H9 (cell line): ENCODE results near the gene GARIN1A. TPM values are rescaled to one million over a fixed set of nuclear protein-coding genes. Genes with fewer than 3 reads are reported as not detected.
A peak's percentile ranks its signal among the peaks of the same experiment; 100 is the strongest.

Source experiments
- DNase-seq: peaks from one replicate; pipeline ENCODE4 v3.0.0-alpha.2; 2017
- H2AFZ ChIP-seq: one replicate; pipeline ENCODE4 v1.6.1; 2013; ENCODE audit warnings: mild to moderate bottlenecking, low read length, control low read depth, moderate library complexity
- H2AK5ac ChIP-seq: 2 replicates; pipeline ENCODE4 v1.6.1; 2013; ENCODE audit warnings: low read length, control low read depth, mixed read lengths; ENCODE audit not compliant: insufficient read length
- H2BK120ac ChIP-seq: one replicate; pipeline ENCODE4 v1.6.1; 2013; ENCODE audit warnings: low read depth, mild to moderate bottlenecking, low read length, control low read depth, inconsistent platforms; ENCODE audit not compliant: poor library complexity, severe bottlenecking
- H2BK12ac ChIP-seq: 2 replicates; pipeline ENCODE4 v1.6.1; 2013; ENCODE audit warnings: low read length, control low read depth, mixed read lengths, low read depth; ENCODE audit not compliant: insufficient read length
- H2BK15ac ChIP-seq: 2 replicates; pipeline ENCODE4 v1.6.1; 2013; ENCODE audit warnings: low read depth, low read length, control low read depth
- H2BK20ac ChIP-seq: one replicate; pipeline ENCODE4 v1.6.1; 2013; ENCODE audit warnings: low read depth, mild to moderate bottlenecking, low read length, control low read depth, inconsistent platforms; ENCODE audit not compliant: poor library complexity, severe bottlenecking
- H2BK5ac ChIP-seq: 2 replicates; pipeline ENCODE4 v1.6.1; 2013; ENCODE audit warnings: low read length, control low read depth, mixed read lengths; ENCODE audit not compliant: insufficient read length
- H3K14ac ChIP-seq: 2 replicates; pipeline ENCODE4 v1.6.1; 2013; ENCODE audit warnings: low read length, control low read depth; ENCODE audit not compliant: insufficient read depth
- H3K18ac ChIP-seq: 2 replicates; pipeline ENCODE4 v1.6.1; 2013; ENCODE audit warnings: low read depth, mild to moderate bottlenecking, mixed read lengths, low read length, control low read depth; ENCODE audit not compliant: insufficient read length
- H3K23ac ChIP-seq: 2 replicates; pipeline ENCODE4 v1.6.1; 2013; ENCODE audit warnings: low read length, control low read depth, mixed read lengths, low read depth; ENCODE audit not compliant: insufficient read length
- H3K23me2 ChIP-seq: 2 replicates; pipeline ENCODE4 v1.6.1; 2013; ENCODE audit warnings: low read depth, mild to moderate bottlenecking, mixed read lengths, low read length, control low read depth; ENCODE audit not compliant: insufficient read length, poor library complexity, severe bottlenecking
- H3K27ac ChIP-seq: 2 replicates; pipeline ENCODE4 v1.5.1; 2013; ENCODE audit warnings: low read length, control low read depth, mixed read lengths, low read depth; ENCODE audit not compliant: insufficient read length
- H3K27me3 ChIP-seq: 2 replicates; pipeline ENCODE4 v1.6.1; 2013; ENCODE audit warnings: low read length, control low read depth, inconsistent platforms; ENCODE audit not compliant: insufficient read depth
- H3K4ac ChIP-seq: 2 replicates; pipeline ENCODE4 v1.6.1; 2013; ENCODE audit warnings: low read depth, mild to moderate bottlenecking, control low read depth, inconsistent platforms, low read length, moderate library complexity
- H3K4me1 ChIP-seq: 2 replicates; pipeline ENCODE4 v1.6.1; 2013; ENCODE audit warnings: low read length, control low read depth, inconsistent platforms; ENCODE audit not compliant: insufficient read depth
- H3K4me2 ChIP-seq: 2 replicates; pipeline ENCODE4 v1.6.1; 2013; ENCODE audit warnings: low read length, control low read depth, mixed read lengths; ENCODE audit not compliant: insufficient read length, insufficient read depth
- H3K56ac ChIP-seq: 2 replicates; pipeline ENCODE4 v1.6.1; 2013; ENCODE audit warnings: low read depth, mild to moderate bottlenecking, mixed read lengths, low read length, control low read depth; ENCODE audit not compliant: insufficient read length
- H3K79me1 ChIP-seq: 2 replicates; pipeline ENCODE4 v1.6.1; 2013; ENCODE audit warnings: low read depth, mild to moderate bottlenecking, moderate library complexity, low read length, control low read depth, inconsistent platforms; ENCODE audit not compliant: insufficient read depth, poor library complexity, severe bottlenecking
- H3K79me2 ChIP-seq: 2 replicates; pipeline ENCODE4 v1.6.1; 2013; ENCODE audit warnings: low read length, control low read depth, inconsistent platforms; ENCODE audit not compliant: insufficient read depth
- H3K9ac ChIP-seq: 2 replicates; pipeline ENCODE4 v1.6.1; 2013; ENCODE audit warnings: low read length, control low read depth, mixed read lengths; ENCODE audit not compliant: insufficient read length; ENCODE audit errors: extremely low read depth
- H3K9me3 ChIP-seq: one replicate; pipeline ENCODE4 v1.6.1; 2013; ENCODE audit warnings: low read depth, low read length, inconsistent platforms; ENCODE audit not compliant: control insufficient read depth
- H3T11ph ChIP-seq: one replicate; pipeline ENCODE4 v1.6.1; 2013; ENCODE audit warnings: mild to moderate bottlenecking, low read length, control low read depth, inconsistent platforms
- H4K20me1 ChIP-seq: one replicate; pipeline ENCODE4 v1.6.1; 2013; ENCODE audit not compliant: control insufficient read depth, insufficient read length, insufficient read depth
- H4K5ac ChIP-seq: 2 replicates; pipeline ENCODE4 v1.6.1; 2013; ENCODE audit warnings: low read depth, mild to moderate bottlenecking, mixed read lengths, low read length, control low read depth; ENCODE audit not compliant: insufficient read length
- H4K8ac ChIP-seq: replicated peaks from 2 replicates; pipeline ENCODE4 v1.6.1; 2013; ENCODE audit warnings: low read length, control low read depth, mixed read lengths, low read depth; ENCODE audit not compliant: insufficient read length
- H4K91ac ChIP-seq: 2 replicates; pipeline ENCODE4 v1.6.1; 2013; ENCODE audit warnings: low read depth, mild to moderate bottlenecking, moderate library complexity, mixed read lengths, low read length, control low read depth; ENCODE audit not compliant: insufficient read length
- H3K27ac Mint-ChIP-seq, 3 experiments: 2 replicates in 2 of 3; 3 replicates in 1 of 3; pipeline ENCODE4 v1.8.0; 2020 to 2021; ENCODE audit warnings: mixed read lengths in 3 of 3, mild to moderate bottlenecking in 1 of 3, moderate library complexity in 1 of 3
- H3K27me3 Mint-ChIP-seq: 2 replicates; pipeline ENCODE4 v1.8.0; 2021; ENCODE audit warnings: low read depth, mild to moderate bottlenecking, moderate library complexity, mixed read lengths
- H3K36me3 Mint-ChIP-seq, 3 experiments: 2 replicates in 2 of 3; 3 replicates in 1 of 3; pipeline ENCODE4 v1.8.0; 2020 to 2021; ENCODE audit warnings: low read depth in 3 of 3, mixed read lengths in 3 of 3; ENCODE audit not compliant: insufficient read depth in 1 of 3
- H3K4me1 Mint-ChIP-seq, 2 experiments: 2 replicates each; pipeline ENCODE4 v1.8.0; 2020; ENCODE audit warnings: mixed read lengths in 2 of 2
- H3K4me3 Mint-ChIP-seq, 2 experiments: 2 replicates in 1 of 2; 3 replicates in 1 of 2; pipeline ENCODE4 v1.8.0; 2020 to 2021; ENCODE audit warnings: mild to moderate bottlenecking in 2 of 2, mixed read lengths in 2 of 2, moderate library complexity in 1 of 2
- H3K9me3 Mint-ChIP-seq, 2 experiments: 2 replicates in 1 of 2; 3 replicates in 1 of 2; pipeline ENCODE4 v1.8.0; 2020; ENCODE audit warnings: mild to moderate bottlenecking in 2 of 2, mixed read lengths in 2 of 2, moderate library complexity in 1 of 2
- CTCF ChIP-seq: fragments of 200-600 bp; sonication (generic); conservative IDR thresholded peaks from 3 replicates; pipeline ENCODE4 v1.8.0; 2021; ENCODE audit warnings: antibody characterized with exemption, mild to moderate bottlenecking
- WGBS: extraction: QIAGEN DNeasy Blood & Tissue Kit; methylation state at CpG from one replicate; pipeline ENCODE4 v1.1.7; 2013; ENCODE audit warnings: missing lambda C conversion rate, low lambda C conversion rate, mixed read lengths; ENCODE audit not compliant: insufficient read length; ENCODE audit errors: extremely low coverage; 5-methylcytosine and 5-hydroxymethylcytosine counted together
- total RNA-seq: library from RNA; stranded (reverse); gene quantifications from 2 replicates; pipeline ENCODE4 v1.2.1, GENCODE V29; 2021

GARIN1A gene
- total RNA-seq, 1 experiment from 2014 or later, result 0.98 TPM

GRCh38 chr7:128672927-128673517, 930 bp downstream of the GARIN1A start:
- Histone ChIP-seq H4K5ac (no peak overlapping the region), H3K23ac (no peak overlapping the region), H3K4me2 (no peak overlapping the region), H4K20me1 (no peaks in the 10 kb centered on the region), H4K8ac (no peak overlapping the region), H3K9me3 (no peaks in the 10 kb centered on the region), H3K23me2 (no peaks in the 10 kb centered on the region), H2BK12ac (no peak overlapping the region), H3K14ac (no peak overlapping the region; the same call in 1 of the 2 replicates), H3K18ac (no peak overlapping the region), H3K4me1 (no peaks in the 10 kb centered on the region), H2AK5ac (no peak overlapping the region), H3K27me3 (no peaks in the 10 kb centered on the region), H3K27ac (no peak overlapping the region), H2AFZ (no peak overlapping the region), H3K79me1 (no peaks in the 10 kb centered on the region), H3K56ac (no peak overlapping the region), H3T11ph (no peak overlapping the region), H3K9ac (no peak overlapping the region), H3K4ac (no peak overlapping the region), H3K79me2 (no peaks in the 10 kb centered on the region), H4K91ac (no peak overlapping the region), H2BK5ac (no peak overlapping the region), H2BK15ac (no peak overlapping the region), H2BK20ac (no peak overlapping the region), H2BK120ac (no peak overlapping the region)
- Mint-ChIP-seq H3K27ac (no peak overlapping the region), H3K4me3 (no peak overlapping the region), H3K4me1 (peaks cover 3 to 6% of the 10 kb centered on the region in 2 experiments; a peak in 2 of 4 replicates), H3K27me3 (peaks cover 14% of the 10 kb centered on the region), H3K36me3 (no peaks in the 10 kb centered on the region; a peak in 1 of 7 replicates), H3K9me3 (no peaks in the 10 kb centered on the region)
- peak; percentile 78 for TF ChIP-seq CTCF
- WGBS, result no CpG with 5 or more reads among the region's 7 CpGs
- DNase-seq, result peak; percentile 80
